Measurements from ENCODE around the gene FCGR3B.
"Not testable (repeated sequence)": the region's sequence is repeated elsewhere in the genome, so short reads cannot be mapped to it uniquely, and the experiment has no call there.

GRCh38 chr1:161588596-161588995 is 42.4 kb downstream of the FCGR3B start:
- not testable (repeated sequence) for TF ChIP-seq POLR2A, CTCF (IDR thresholded peaks at IDR 0.05)

Measured in uterus (tissue), 2 donors.